ENCODE results near the gene TTLL9.
A peak's percentile ranks its signal among the peaks of the same experiment; 100 is the strongest.

TTLL9 gene

GRCh38 chr20:31831771-31832306 lies 38.6 kb upstream of the TTLL9 start:
- Mint-ChIP-seq H3K9me3 (no peaks in the 10 kb centered on the region), H3K4me1 (ENCODE audit: low read depth) (peaks cover 15% of the 10 kb centered on the region), H3K27me3 (ENCODE audit: low read depth) (no peaks in the 10 kb centered on the region), H3K27ac (no peak overlapping the region), H3K36me3 (ENCODE audit: low read depth) (no peaks in the 10 kb centered on the region), H3K4me3 (no peak overlapping the region)
- DNase-seq (ENCODE audit: low spot score) = no peak

GRCh38 chr20:31833130-31833930 lies 37.1 kb upstream of the TTLL9 start:
- H3K36me3 Mint-ChIP-seq (ENCODE audit: low read depth) = no peaks in the 10 kb centered on the region
- H3K27me3 Mint-ChIP-seq (ENCODE audit: low read depth) = no peaks in the 10 kb centered on the region
- DNase-seq (ENCODE audit: low spot score) = peak; percentile 29
- no peak overlapping the region for H3K4me3 Mint-ChIP-seq
- no peak overlapping the region for H3K27ac Mint-ChIP-seq
- no peaks in the 10 kb centered on the region for H3K9me3 Mint-ChIP-seq
- H3K4me1 Mint-ChIP-seq (ENCODE audit: low read depth) = peaks cover 15% of the 10 kb centered on the region

- no peaks in the 10 kb centered on the region for H3K27me3 Mint-ChIP-seq (ENCODE audit: low read depth)
- no peak overlapping the region for H3K4me3 Mint-ChIP-seq
- peaks cover 15% of the 10 kb centered on the region for H3K4me1 Mint-ChIP-seq (ENCODE audit: low read depth)
- DNase-seq (ENCODE audit: low spot score) = no peak
- H3K27ac Mint-ChIP-seq = no peak overlapping the region
- no peaks in the 10 kb centered on the region for H3K36me3 Mint-ChIP-seq (ENCODE audit: low read depth)
- H3K9me3 Mint-ChIP-seq = no peaks in the 10 kb centered on the region
Measured at GRCh38 chr20:31833931-31834521, 36.4 kb upstream of the TTLL9 start.

GRCh38 chr20:31835554-31835953 lies 34.9 kb upstream of the TTLL9 start:
- Mint-ChIP-seq H3K27me3 (ENCODE audit: low read depth) (no peaks in the 10 kb centered on the region), H3K9me3 (no peaks in the 10 kb centered on the region), H3K4me3 (no peak overlapping the region), H3K4me1 (ENCODE audit: low read depth) (peaks cover 15% of the 10 kb centered on the region), H3K36me3 (ENCODE audit: low read depth) (no peaks in the 10 kb centered on the region), H3K27ac (no peak overlapping the region)
- DNase-seq (ENCODE audit: low spot score) = no peak

- H3K4me3 Mint-ChIP-seq = peak overlapping the region; percentile 24
- no peak overlapping the region for H3K27ac Mint-ChIP-seq
- H3K36me3 Mint-ChIP-seq (ENCODE audit: low read depth) = no peaks in the 10 kb centered on the region
- DNase-seq (ENCODE audit: low spot score) = peak; percentile 40
- H3K4me1 Mint-ChIP-seq (ENCODE audit: low read depth) = peaks cover 15% of the 10 kb centered on the region
- no peaks in the 10 kb centered on the region for H3K9me3 Mint-ChIP-seq
- no peaks in the 10 kb centered on the region for H3K27me3 Mint-ChIP-seq (ENCODE audit: low read depth)
Measured at GRCh38 chr20:31835977-31836852, 34.2 kb upstream of the TTLL9 start.

- no peak overlapping the region for H3K27ac Mint-ChIP-seq
Measured at GRCh38 chr20:31836853-31837608, 33.4 kb upstream of the TTLL9 start.

GRCh38 chr20:31837896-31838397 lies 32.5 kb upstream of the TTLL9 start:
- H3K4me1 Mint-ChIP-seq (ENCODE audit: low read depth) = peaks cover 15% of the 10 kb centered on the region
- H3K9me3 Mint-ChIP-seq = no peaks in the 10 kb centered on the region
- DNase-seq (ENCODE audit: low spot score) = no peak
- H3K27me3 Mint-ChIP-seq (ENCODE audit: low read depth) = no peaks in the 10 kb centered on the region
- H3K36me3 Mint-ChIP-seq (ENCODE audit: low read depth) = no peaks in the 10 kb centered on the region
- no peak overlapping the region for H3K4me3 Mint-ChIP-seq
- H3K27ac Mint-ChIP-seq = no peak overlapping the region

More at GRCh38 chr20:31836853-31837608, 33.4 kb upstream of the TTLL9 start:
- H3K4me3 Mint-ChIP-seq = no peak overlapping the region
- H3K27me3 Mint-ChIP-seq (ENCODE audit: low read depth) = no peaks in the 10 kb centered on the region
- H3K9me3 Mint-ChIP-seq = no peaks in the 10 kb centered on the region
- DNase-seq (ENCODE audit: low spot score) = no peak
- H3K36me3 Mint-ChIP-seq (ENCODE audit: low read depth) = no peaks in the 10 kb centered on the region
- H3K4me1 Mint-ChIP-seq (ENCODE audit: low read depth) = peaks cover 15% of the 10 kb centered on the region

- no peaks in the 10 kb centered on the region for H3K27me3 Mint-ChIP-seq (ENCODE audit: low read depth)
Measured at GRCh38 chr20:31838646-31839292, 31.7 kb upstream of the TTLL9 start.

GRCh38 chr20:31839782-31840487 lies 30.5 kb upstream of the TTLL9 start:
- Mint-ChIP-seq H3K27me3 (ENCODE audit: low read depth) (no peaks in the 10 kb centered on the region), H3K4me3 (no peak overlapping the region), H3K4me1 (ENCODE audit: low read depth) (peaks cover 14% of the 10 kb centered on the region), H3K36me3 (ENCODE audit: low read depth) (no peaks in the 10 kb centered on the region), H3K27ac (no peak overlapping the region), H3K9me3 (no peaks in the 10 kb centered on the region)
- no peak for DNase-seq (ENCODE audit: low spot score)

More at GRCh38 chr20:31838646-31839292, 31.7 kb upstream of the TTLL9 start:
- H3K36me3 Mint-ChIP-seq (ENCODE audit: low read depth) = no peaks in the 10 kb centered on the region
- DNase-seq (ENCODE audit: low spot score) = no peak
- no peak overlapping the region for H3K27ac Mint-ChIP-seq
- peaks cover 15% of the 10 kb centered on the region for H3K4me1 Mint-ChIP-seq (ENCODE audit: low read depth)
- no peak overlapping the region for H3K4me3 Mint-ChIP-seq
- H3K9me3 Mint-ChIP-seq = no peaks in the 10 kb centered on the region

GRCh38 chr20:31840906-31841816 lies 29.3 kb upstream of the TTLL9 start:
- Mint-ChIP-seq H3K27ac (no peak overlapping the region), H3K4me1 (ENCODE audit: low read depth) (peaks cover 4% of the 10 kb centered on the region), H3K36me3 (ENCODE audit: low read depth) (no peaks in the 10 kb centered on the region), H3K4me3 (no peak overlapping the region), H3K27me3 (ENCODE audit: low read depth) (no peaks in the 10 kb centered on the region), H3K9me3 (no peaks in the 10 kb centered on the region)
- no peak for DNase-seq (ENCODE audit: low spot score)

GRCh38 chr20:31841928-31842327 lies 28.5 kb upstream of the TTLL9 start:
- no peak overlapping the region for H3K27ac Mint-ChIP-seq
- H3K36me3 Mint-ChIP-seq (ENCODE audit: low read depth) = no peaks in the 10 kb centered on the region
- H3K27me3 Mint-ChIP-seq (ENCODE audit: low read depth) = no peaks in the 10 kb centered on the region
- H3K4me1 Mint-ChIP-seq (ENCODE audit: low read depth) = no peaks in the 10 kb centered on the region
- H3K4me3 Mint-ChIP-seq = no peak overlapping the region
- no peak for DNase-seq (ENCODE audit: low spot score)
- no peaks in the 10 kb centered on the region for H3K9me3 Mint-ChIP-seq
